Endothelial cell of umbilical vein (primary cell): ENCODE measurements around the gene USP6. TPM values are rescaled to one million over a fixed set of nuclear protein-coding genes. Genes with fewer than 3 reads are reported as not detected.

Experiments used
- BruUV-seq: library from RNA; stranded (reverse); fragments of 400-500 nt; replicated peaks from 2 replicates; lab custom pipeline; 2021; lab: Mats Ljungman, UMichigan
- CTCF ChIA-PET: fragments of 300-600, 350-600 bp; sonication (Branson Sonifier 250); formaldehyde crosslinking; loops from one replicate; lab custom pipeline; 2021; ENCODE audit warnings: antibody characterized with exemption, inconsistent platforms; lab: Charles Lee
- POLR2A ChIA-PET: fragments of 300-600, 350-600 bp; sonication (Branson Sonifier 250); formaldehyde crosslinking; loops from one replicate; lab custom pipeline; 2021; ENCODE audit warnings: antibody characterized with exemption, inconsistent platforms; lab: Charles Lee
- DNase-seq: peaks from one replicate; pipeline ENCODE4 v3.0.0-alpha.2; 2011; ENCODE audit warnings: low read depth, low spot score
- FAIRE-seq: peaks from 2 replicates; lab custom pipeline; 2011; peaks lifted over from hg19 to GRCh38; lab: Jason Lieb, UNC
- H2AFZ ChIP-seq: 2 replicates; pipeline ENCODE4 v1.6.0; 2012; ENCODE audit warnings: low read depth, low read length, control low read depth, inconsistent platforms
- H3K27ac ChIP-seq: 2 replicates; pipeline ENCODE4 v1.5.1; 2011; ENCODE audit warnings: low read depth, mild to moderate bottlenecking, control low read depth, low read length, moderate library complexity; ENCODE audit not compliant: insufficient read depth
- H3K27me3 ChIP-seq, 2 experiments: 2 replicates each; pipeline versions ENCODE4 v1.6.0 to v1.6.1; 2011; ENCODE audit warnings: low read length in 2 of 2, mixed read lengths in 1 of 2; ENCODE audit not compliant: control insufficient read depth in 2 of 2, insufficient read depth in 2 of 2
- H3K36me3 ChIP-seq, 2 experiments: 2 replicates in 1 of 2; 3 replicates in 1 of 2; pipeline ENCODE4 v1.5.1; 2011; ENCODE audit warnings: low read length in 2 of 2, mild to moderate bottlenecking in 1 of 2, moderate library complexity in 1 of 2; ENCODE audit not compliant: control insufficient read depth in 2 of 2, insufficient read depth in 2 of 2; ENCODE audit errors: extremely low read depth in 1 of 2
- H3K4me1 ChIP-seq: 3 replicates; pipeline ENCODE4 v1.5.1; 2011; ENCODE audit warnings: mild to moderate bottlenecking, low read length; ENCODE audit not compliant: control insufficient read depth, insufficient read depth; ENCODE audit errors: extremely low read depth
- H3K4me2 ChIP-seq: 2 replicates; pipeline ENCODE4 v1.6.1; 2011; ENCODE audit warnings: low read length, control low read depth, mixed read lengths; ENCODE audit not compliant: insufficient read depth
- H3K4me3 ChIP-seq, 3 experiments: fragments of 200-600 bp in 1 of 3; sonication (generic), shearing (Covaris generic) in 1 of 3; replicated peaks in 1 of 3; 2 replicates each; pipeline ENCODE4 v1.5.1; 2011 to 2016; ENCODE audit warnings: control low read depth in 3 of 3, low read length in 3 of 3, mild to moderate bottlenecking in 2 of 3, inconsistent platforms in 1 of 3, low read depth in 1 of 3, moderate library complexity in 1 of 3; ENCODE audit not compliant: insufficient read depth in 1 of 3
- H3K79me2 ChIP-seq: 2 replicates; pipeline ENCODE4 v1.6.0; 2012; ENCODE audit warnings: low read length, inconsistent platforms; ENCODE audit not compliant: control insufficient read depth, insufficient read depth
- H3K9ac ChIP-seq: replicated peaks from 2 replicates; pipeline ENCODE3; 2011; ENCODE audit warnings: low read length, control low read depth; ENCODE audit not compliant: insufficient read depth; ENCODE audit errors: extremely low read depth
- H3K9me1 ChIP-seq: replicated peaks from 3 replicates; pipeline ENCODE4 v1.6.0; 2011; ENCODE audit warnings: mild to moderate bottlenecking, low read length; ENCODE audit not compliant: control insufficient read depth, insufficient read depth; ENCODE audit errors: extremely low read depth
- H3K9me3 ChIP-seq: replicated peaks from 2 replicates; pipeline ENCODE4 v1.5.1; 2012; ENCODE audit warnings: low read length, inconsistent platforms; ENCODE audit not compliant: control insufficient read depth, insufficient read depth
- H4K20me1 ChIP-seq: replicated peaks from 2 replicates; pipeline ENCODE3; 2011; ENCODE audit warnings: mild to moderate bottlenecking, low read length; ENCODE audit not compliant: control insufficient read depth, insufficient read depth; ENCODE audit errors: extremely low read depth
- CTCF ChIP-seq, 2 donors: IDR thresholded peaks; 1 replicate in 1 of 2; 2 replicates in 1 of 2; pipeline ENCODE4 v1.5.1; 2011; ENCODE audit warnings: low read length in 2 of 2, mild to moderate bottlenecking in 2 of 2, moderate library complexity in 2 of 2, control low read depth in 1 of 2, inconsistent platforms in 1 of 2, low read depth in 1 of 2; ENCODE audit not compliant: insufficient read depth in 1 of 2; ENCODE audit errors: extremely low read depth in 1 of 2
- EZH2 ChIP-seq: IDR thresholded peaks from 2 replicates; pipeline ENCODE4 v1.6.1; 2012; ENCODE audit warnings: borderline replicate concordance, low read depth, mild to moderate bottlenecking, moderate library complexity, low read length, inconsistent platforms; ENCODE audit not compliant: severe bottlenecking
- FOS ChIP-seq: IDR thresholded peaks from 2 replicates; pipeline ENCODE4 v1.6.1; 2011; ENCODE audit warnings: mild to moderate bottlenecking, low read length, moderate library complexity, borderline replicate concordance; ENCODE audit not compliant: insufficient read depth
- GATA2 ChIP-seq: IDR thresholded peaks from 2 replicates; pipeline ENCODE4 v1.7.0; 2011; ENCODE audit warnings: low read depth, mild to moderate bottlenecking, moderate library complexity, mixed read lengths, low read length; ENCODE audit not compliant: insufficient read length, insufficient read depth
- JUN ChIP-seq: IDR thresholded peaks from 2 replicates; pipeline ENCODE4 v1.6.1; 2011; ENCODE audit warnings: borderline replicate concordance, low read depth; ENCODE audit not compliant: insufficient read length, insufficient read depth
- MAX ChIP-seq: IDR thresholded peaks from 2 replicates; pipeline ENCODE4 v1.6.1; 2011; ENCODE audit not compliant: insufficient read depth, insufficient read length
- MYC ChIP-seq: IDR thresholded peaks from one replicate; pipeline ENCODE4 v1.6.1; 2011; ENCODE audit warnings: mild to moderate bottlenecking, low read depth, low read length
- POLR2A ChIP-seq: IDR thresholded peaks from 2 replicates; pipeline ENCODE4 v1.6.1; 2012; ENCODE audit warnings: low read depth, mild to moderate bottlenecking, control low read depth, low read length
- POLR2AphosphoS5 ChIP-seq: IDR thresholded peaks from 2 replicates; pipeline ENCODE4 v1.6.1; 2012; ENCODE audit warnings: low read depth, mild to moderate bottlenecking, control low read depth, low read length, moderate library complexity; ENCODE audit not compliant: insufficient read depth
- dilution Hi-C: fragments of 300-500 bp; cut with MboI; formaldehyde crosslinking; loops from one replicate; pipeline ENCODE4 v1.15.0; 2019; ENCODE audit warnings: low sequenced_read_pairs; ENCODE audit not compliant: extremely low pct_ligation_motif_present
- intact Hi-C: fragments of 100-400 bp; cut with micrococcal nuclease; formaldehyde crosslinking; loops from one replicate; pipeline ENCODE4 v1.10.0; 2022
- polyA plus RNA-seq, 4 experiments: library from polyadenylated mRNA; depleted of rRNA in 3 of 4; stranded (reverse) in 3 of 4; unstranded in 1 of 4; fragments of >200 nt; gene quantifications; 2 replicates each; pipeline versions ENCODE4 v1.2.1 to v1.2.3, GENCODE V29; 2011 to 2012; ENCODE audit warnings: missing spikeins in 1 of 4
- total RNA-seq: library from RNA; stranded (reverse); gene quantifications from 2 replicates; pipeline ENCODE4 v1.2.3, GENCODE V29; 2021

Gene USP6
- total and polyA plus RNA-seq, 2 donors (not counting 3 experiments of a cell fraction or from before 2014, with no cell fraction given) = under 0.01 to 0.15 TPM

GRCh38 chr17:5179003-5179402 lies 63.2 kb downstream of the USP6 start:
- TF ChIP-seq GATA2 (no peak), POLR2A (no peak), JUN (no peak), EZH2 (no peak), CTCF (IDR thresholded peaks at IDR 0.05; ENCODE audit: extremely low read depth in 1 of 2, insufficient read depth in 1 of 2, low read depth in 1 of 2, low read length in 2 of 2) (no peak), MYC (no peak), FOS (no peak), MAX (no peak), POLR2AphosphoS5 (no peak)
- Histone ChIP-seq H3K4me1 (no peaks in the 10 kb centered on the region), H3K9me3 (peaks cover 26% of the 10 kb centered on the region), H3K4me3 (no peak overlapping the region), H3K36me3 (no peaks in the 10 kb centered on the region), H3K27ac (no peak overlapping the region), H2AFZ (no peak overlapping the region), H3K4me2 (no peak overlapping the region), H3K9ac (no peak overlapping the region), H3K79me2 (no peaks in the 10 kb centered on the region), H3K9me1 (no peaks in the 10 kb centered on the region), H4K20me1 (no peaks in the 10 kb centered on the region), H3K27me3 (no peaks in the 10 kb centered on the region)
- ChIA-PET CTCF (no interaction called here), POLR2A (no interaction called here)
- FAIRE-seq = no peak
- DNase-seq = no peak
- no TSS peak for BruUV-seq
- dilution Hi-C loops (no loop called here), intact Hi-C loops (no loop called here)
